Fibroblast of lung (primary cell): ENCODE results near the gene WHRN. TPM values are rescaled to one million over a fixed set of nuclear protein-coding genes. Genes with fewer than 3 reads are reported as not detected.

ENCODE experiments used
- DNase-seq, 2 donors: peaks; one replicate each; pipeline versions ENCODE4 v3.0.0 to v3.0.0-alpha.2; 2010; ENCODE audit warnings: low read depth in 2 of 2
- H2AFZ ChIP-seq: 2 replicates; pipeline ENCODE4 v1.5.1; 2012; ENCODE audit warnings: low read length, control low read depth, inconsistent platforms
- H3K27ac ChIP-seq: 2 replicates; pipeline ENCODE4 v1.5.1; 2011; ENCODE audit warnings: low read length, control low read depth; ENCODE audit not compliant: insufficient read depth
- H3K27me3 ChIP-seq: 2 replicates; pipeline ENCODE4 v1.5.1; 2011; ENCODE audit warnings: mild to moderate bottlenecking, low read length; ENCODE audit not compliant: control insufficient read depth, insufficient read depth
- H3K36me3 ChIP-seq: 2 replicates; pipeline ENCODE4 v1.5.1; 2011; ENCODE audit warnings: low read length; ENCODE audit not compliant: control insufficient read depth, insufficient read depth
- H3K4me1 ChIP-seq: 2 replicates; pipeline ENCODE4 v1.5.1; 2011; ENCODE audit warnings: low read length; ENCODE audit not compliant: control insufficient read depth, insufficient read depth; ENCODE audit errors: extremely low read depth
- H3K4me2 ChIP-seq: 2 replicates; pipeline ENCODE4 v1.5.1; 2011; ENCODE audit warnings: low read length, control low read depth; ENCODE audit not compliant: insufficient read depth; ENCODE audit errors: extremely low read depth
- H3K4me3 ChIP-seq, 4 experiments: fragments of 200-600 bp in 1 of 4; sonication (generic) in 1 of 4; replicated peaks in 1 of 4; 2 replicates each; pipeline ENCODE4 v1.5.1; 2011 to 2016; ENCODE audit warnings: low read length in 4 of 4, low read depth in 3 of 4, mild to moderate bottlenecking in 3 of 4, control low read depth in 2 of 4, inconsistent platforms in 1 of 4, mixed read lengths in 1 of 4; ENCODE audit not compliant: insufficient read depth in 1 of 4; ENCODE audit errors: control extremely low read depth in 1 of 4
- H3K79me2 ChIP-seq: 2 replicates; pipeline ENCODE4 v1.5.1; 2012; ENCODE audit warnings: mild to moderate bottlenecking, low read length, inconsistent platforms; ENCODE audit not compliant: control insufficient read depth, insufficient read depth
- H3K9ac ChIP-seq: 2 replicates; pipeline ENCODE4 v1.5.1; 2011; ENCODE audit warnings: mild to moderate bottlenecking, low read length, control low read depth; ENCODE audit not compliant: insufficient read depth
- H3K9me3 ChIP-seq: 2 replicates; pipeline ENCODE4 v1.5.1; 2012; ENCODE audit warnings: low read depth, low read length; ENCODE audit not compliant: control insufficient read depth, insufficient read depth
- H4K20me1 ChIP-seq: 2 replicates; pipeline ENCODE4 v1.5.1; 2011; ENCODE audit warnings: low read length; ENCODE audit not compliant: control insufficient read depth, insufficient read depth; ENCODE audit errors: extremely low read depth
- EZH2 ChIP-seq: IDR thresholded peaks from 2 replicates; pipeline ENCODE4 v1.5.1; 2012; ENCODE audit warnings: low read length, control low read depth, mild to moderate bottlenecking; ENCODE audit errors: missing control alignments
- polyA plus RNA-seq, 2 donors: library from polyadenylated mRNA; depleted of rRNA in 1 of 2; stranded (reverse) in 1 of 2; unstranded in 1 of 2; fragments of >200 nt; gene quantifications; 2 replicates each; pipeline ENCODE4 v1.2.1, GENCODE V29; 2011 to 2012; ENCODE audit warnings: missing spikeins in 1 of 2
- total RNA-seq: library from RNA; depleted of rRNA; stranded (reverse); fragments of >200 nt; gene quantifications from 2 replicates; pipeline ENCODE4 v1.2.1, GENCODE V29; 2014
- TF ChIP-seq, protein P1 (sequence below), 2 donors: IDR thresholded peaks in 1 of 2; conservative IDR thresholded peaks in 1 of 2; 1 replicate in 1 of 2; 2 replicates in 1 of 2; pipeline ENCODE4 v1.5.1; 2011 to 2012; ENCODE audit warnings: low read length in 2 of 2, control low read depth in 1 of 2, inconsistent platforms in 1 of 2, low read depth in 1 of 2, mild to moderate bottlenecking in 1 of 2

The WHRN gene
- total and polyA plus RNA-seq, 2 donors (not counting 1 experiment from before 2014, with no cell fraction given) = 0.16 to 1.8 TPM

DNA sequence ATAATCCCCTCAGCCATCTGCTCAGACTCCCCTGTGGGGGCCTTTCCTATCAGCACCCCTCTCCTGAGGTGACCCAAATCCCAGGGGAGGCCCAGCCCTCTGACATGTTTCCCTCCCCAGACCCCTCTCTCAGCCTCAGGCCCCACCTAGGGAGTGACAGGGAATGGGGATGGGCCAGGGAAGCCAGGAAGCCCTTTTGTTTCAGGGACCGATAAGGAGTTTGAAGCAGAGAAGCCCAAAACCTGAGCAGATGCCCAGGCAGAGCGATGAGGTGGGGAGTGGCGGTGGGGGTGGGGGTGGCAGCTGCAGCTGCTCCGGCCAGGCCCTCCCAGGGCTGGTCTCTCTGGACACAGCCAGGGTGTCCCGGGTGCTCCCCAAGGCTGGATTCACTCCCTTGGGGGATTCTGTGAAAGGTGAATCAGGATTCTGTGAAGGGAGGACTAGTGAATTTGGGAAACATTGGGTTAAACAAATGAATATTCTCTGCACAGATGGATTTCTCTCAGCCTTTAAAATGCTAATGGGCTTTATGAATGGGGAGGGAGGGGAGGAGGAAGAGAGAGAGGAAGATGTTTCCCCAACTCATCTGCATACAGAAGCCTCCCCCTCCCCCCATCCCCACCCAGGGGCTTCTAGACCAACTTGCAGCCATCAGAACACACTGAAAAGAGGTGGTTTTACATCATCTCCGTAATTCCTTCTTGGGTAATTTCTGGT lies 134.9 kb downstream of the WHRN start:
- Histone ChIP-seq H3K27me3 (no peaks in the 10 kb centered on the region), H4K20me1 (no peaks in the 10 kb centered on the region), H3K4me3 (no peak overlapping the region), H3K36me3 (peaks cover 8% of the 10 kb centered on the region), H3K4me2 (no peak overlapping the region), H3K79me2 (no peaks in the 10 kb centered on the region), H2AFZ (no peak overlapping the region), H3K9ac (no peak overlapping the region), H3K27ac (no peak overlapping the region), H3K9me3 (no peaks in the 10 kb centered on the region), H3K4me1 (peaks cover 14% of the 10 kb centered on the region)
- TF ChIP-seq, protein P1, sequence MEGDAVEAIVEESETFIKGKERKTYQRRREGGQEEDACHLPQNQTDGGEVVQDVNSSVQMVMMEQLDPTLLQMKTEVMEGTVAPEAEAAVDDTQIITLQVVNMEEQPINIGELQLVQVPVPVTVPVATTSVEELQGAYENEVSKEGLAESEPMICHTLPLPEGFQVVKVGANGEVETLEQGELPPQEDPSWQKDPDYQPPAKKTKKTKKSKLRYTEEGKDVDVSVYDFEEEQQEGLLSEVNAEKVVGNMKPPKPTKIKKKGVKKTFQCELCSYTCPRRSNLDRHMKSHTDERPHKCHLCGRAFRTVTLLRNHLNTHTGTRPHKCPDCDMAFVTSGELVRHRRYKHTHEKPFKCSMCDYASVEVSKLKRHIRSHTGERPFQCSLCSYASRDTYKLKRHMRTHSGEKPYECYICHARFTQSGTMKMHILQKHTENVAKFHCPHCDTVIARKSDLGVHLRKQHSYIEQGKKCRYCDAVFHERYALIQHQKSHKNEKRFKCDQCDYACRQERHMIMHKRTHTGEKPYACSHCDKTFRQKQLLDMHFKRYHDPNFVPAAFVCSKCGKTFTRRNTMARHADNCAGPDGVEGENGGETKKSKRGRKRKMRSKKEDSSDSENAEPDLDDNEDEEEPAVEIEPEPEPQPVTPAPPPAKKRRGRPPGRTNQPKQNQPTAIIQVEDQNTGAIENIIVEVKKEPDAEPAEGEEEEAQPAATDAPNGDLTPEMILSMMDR (conservative IDR thresholded peaks at IDR 0.05 in 1 of 2, IDR thresholded peaks at IDR 0.05 in 1 of 2; ENCODE audit: low read depth in 1 of 2, low read length in 2 of 2) = no peak
- TF ChIP-seq EZH2 = no peak
- DNase-seq = no peak

DNA sequence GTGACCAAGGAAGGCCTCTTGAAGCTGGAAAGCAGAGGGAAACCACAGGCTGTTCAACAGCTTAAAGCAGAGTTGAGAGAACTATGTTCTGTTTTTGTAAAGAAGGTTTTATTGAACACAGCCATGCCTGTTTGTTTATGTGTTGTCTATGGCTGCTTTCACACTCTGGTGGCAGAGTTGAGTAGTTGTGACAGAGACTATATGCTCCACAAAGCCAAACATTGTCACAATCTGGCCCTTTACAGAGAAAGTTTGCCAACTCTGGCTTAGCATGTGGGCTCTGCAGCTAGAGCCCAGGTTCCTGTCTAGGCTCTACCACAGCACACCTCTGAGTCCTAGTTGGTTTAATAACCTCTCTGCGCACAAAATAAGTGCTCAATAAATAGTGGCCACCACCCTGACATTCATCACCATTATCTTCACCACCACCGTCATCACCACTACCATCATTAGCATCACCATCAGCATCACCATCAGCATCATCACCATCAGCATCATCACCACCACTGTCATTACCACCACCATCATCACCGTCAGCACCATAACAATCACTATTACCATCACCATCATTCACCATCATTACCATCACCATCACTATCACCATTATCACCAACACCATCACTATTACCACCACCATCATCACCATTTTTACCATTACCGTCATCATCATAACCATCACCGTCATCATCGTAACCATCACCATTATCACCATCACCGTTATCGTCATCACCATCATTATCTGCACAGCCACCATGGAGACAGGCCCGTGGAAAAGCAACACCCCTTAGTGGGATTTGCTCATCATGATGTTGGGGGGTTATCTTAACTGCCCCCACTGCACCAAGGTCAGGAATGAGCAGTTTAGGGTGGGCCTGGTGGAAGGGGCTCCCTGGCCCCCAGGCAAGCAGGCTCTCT lies 135.8 kb downstream of the WHRN start:
- no peak for DNase-seq
- no peak overlapping the region for H3K9ac ChIP-seq
- H4K20me1 ChIP-seq = no peaks in the 10 kb centered on the region
- H3K27me3 ChIP-seq = no peaks in the 10 kb centered on the region
- H3K79me2 ChIP-seq = no peaks in the 10 kb centered on the region
- no peak overlapping the region for H3K4me2 ChIP-seq
- peaks cover 14% of the 10 kb centered on the region for H3K4me1 ChIP-seq
- no peak overlapping the region for H2AFZ ChIP-seq
- H3K36me3 ChIP-seq = peaks cover 8% of the 10 kb centered on the region
- TF ChIP-seq, protein P1 (conservative IDR thresholded peaks at IDR 0.05 in 1 of 2, IDR thresholded peaks at IDR 0.05 in 1 of 2; ENCODE audit: low read depth in 1 of 2, low read length in 2 of 2) = no peak
- no peak for TF ChIP-seq EZH2
- no peak overlapping the region for H3K27ac ChIP-seq
- H3K4me3 ChIP-seq = no peak overlapping the region
- no peaks in the 10 kb centered on the region for H3K9me3 ChIP-seq
